HG02759 (cell line): Measurements from ENCODE around the gene CCDC86.

Experiments
- ATAC-seq: cut with Tn5 transposase; IDR thresholded peaks from one replicate; pipeline ENCODE4 v1.9.1; 2021; ENCODE audit warnings: mild to moderate bottlenecking, moderate library complexity; ENCODE audit not compliant: unreplicated experiment

The CCDC86 gene

DNA sequence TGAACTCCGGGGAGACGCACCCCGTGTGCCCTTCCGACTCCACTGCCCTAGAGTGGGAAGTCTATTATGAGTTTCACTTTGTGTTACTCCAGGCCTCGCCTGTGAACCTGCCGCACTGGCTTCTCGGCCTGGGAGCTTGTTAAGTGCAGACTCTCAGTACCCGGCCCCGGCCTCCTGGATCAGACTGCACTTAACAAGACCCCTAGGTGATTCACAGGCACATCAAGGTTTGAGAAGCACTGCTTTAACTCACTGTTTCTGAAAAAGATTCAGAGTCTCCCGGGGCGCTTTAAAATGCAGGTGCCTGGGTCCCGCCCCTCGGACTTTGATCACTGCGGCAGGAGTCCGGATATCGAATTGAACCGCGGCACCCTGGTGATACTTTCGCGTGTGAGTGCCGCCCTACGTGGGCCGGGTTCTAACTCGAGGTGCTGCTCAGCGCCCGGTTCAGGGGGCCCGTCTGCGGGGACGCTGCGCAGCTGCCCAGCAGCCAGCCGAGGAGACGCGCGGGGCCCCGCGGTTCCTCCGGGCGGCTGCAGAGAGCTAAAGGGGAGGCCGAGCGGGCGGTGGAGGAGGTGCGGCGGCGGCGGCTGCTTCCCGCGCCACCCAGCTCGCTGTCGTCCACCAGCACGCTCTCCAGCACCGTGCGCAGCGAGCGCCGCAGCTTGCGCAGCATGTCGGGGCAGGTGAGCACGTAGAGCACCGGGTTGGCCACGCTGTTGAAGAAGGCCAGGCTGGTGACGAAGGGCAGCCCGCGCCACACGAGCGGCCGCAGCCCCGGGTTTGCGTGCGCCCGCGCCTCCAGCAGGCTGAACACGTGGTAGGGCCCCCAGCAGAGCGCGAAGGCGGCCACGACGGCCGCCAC is 10.4 kb downstream of the CCDC86 start:
- ATAC-seq, result no peak

DNA sequence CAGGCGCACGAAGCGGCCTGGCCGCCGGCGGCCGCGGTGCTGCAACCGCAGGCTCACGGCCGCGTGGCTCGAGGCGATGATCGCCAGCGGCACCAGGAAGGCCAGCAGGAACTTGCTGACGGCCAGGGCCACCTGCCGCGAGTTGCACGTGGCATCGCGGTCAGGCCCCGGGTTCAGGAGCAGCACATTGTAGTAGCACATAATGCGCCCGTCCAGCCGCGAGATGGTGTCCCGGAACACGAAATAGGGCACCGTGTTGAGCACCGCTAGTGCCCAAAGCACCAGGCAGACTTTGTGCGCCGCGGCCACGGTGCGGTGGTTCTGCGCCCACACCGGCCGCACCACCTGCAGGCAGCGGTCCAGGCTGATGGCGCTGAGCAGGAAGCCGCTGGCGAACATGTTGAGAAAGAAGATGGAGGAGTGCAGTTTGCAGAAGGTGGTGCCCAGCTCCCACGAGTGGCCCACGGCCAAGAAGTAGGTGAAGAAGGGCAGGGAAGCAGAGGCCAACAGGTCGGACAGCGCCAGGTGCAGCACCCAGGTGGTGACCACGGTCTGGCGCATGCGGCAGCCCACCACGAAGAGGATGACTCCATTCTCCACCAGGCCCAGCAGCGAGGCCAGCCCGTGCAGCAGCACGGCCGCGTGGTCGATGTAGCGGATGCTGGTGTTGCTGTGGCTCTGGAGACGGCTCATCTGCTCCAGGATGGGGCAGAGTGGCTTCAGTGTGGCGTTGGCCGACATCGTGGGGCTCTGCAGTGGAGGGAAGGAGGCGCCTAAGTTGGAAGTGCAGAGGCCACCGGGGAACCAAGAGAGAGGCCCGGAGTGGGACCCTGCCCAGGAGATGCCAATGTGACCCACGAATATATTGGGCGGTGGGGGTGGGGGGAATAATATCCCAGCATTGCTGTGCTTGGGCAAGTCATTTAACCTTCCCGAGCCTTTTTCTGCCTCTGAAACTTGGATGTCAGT is 11.4 kb downstream of the CCDC86 start:
- no peak for ATAC-seq

DNA sequence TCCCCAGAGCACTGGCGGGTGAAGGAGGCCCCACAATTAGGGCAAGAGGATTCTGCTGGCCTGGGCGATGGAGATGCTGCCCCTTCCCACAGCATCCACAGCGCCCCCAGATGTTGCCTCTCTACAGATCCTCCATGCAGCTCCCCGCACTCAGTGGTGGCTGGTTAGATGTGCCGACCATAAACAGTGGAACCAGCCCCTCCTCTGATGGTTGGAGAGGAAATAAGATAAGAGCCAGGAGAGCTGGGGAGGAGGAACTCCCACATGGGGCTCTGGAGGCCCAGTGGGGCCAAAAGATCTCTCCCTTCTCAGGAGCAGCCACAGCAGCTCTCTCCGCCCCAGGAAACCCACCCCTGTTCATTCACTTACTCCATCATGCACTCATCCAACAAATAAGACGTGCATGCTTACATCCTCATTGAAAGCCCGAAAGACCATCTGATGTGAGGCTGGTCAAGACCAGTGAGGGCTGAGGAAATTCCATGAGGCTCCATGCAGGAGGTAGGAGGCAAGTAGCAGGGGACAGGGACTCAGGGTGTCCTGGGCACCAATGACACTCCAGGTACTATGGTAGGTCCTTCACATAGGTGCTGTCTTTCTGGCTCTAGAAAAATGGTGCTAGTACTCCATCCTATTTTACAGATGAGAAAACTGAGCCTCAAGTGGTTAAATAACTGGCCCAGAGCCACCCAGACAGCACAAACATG is 12.4 kb downstream of the CCDC86 start:
- ATAC-seq, result no peak

DNA sequence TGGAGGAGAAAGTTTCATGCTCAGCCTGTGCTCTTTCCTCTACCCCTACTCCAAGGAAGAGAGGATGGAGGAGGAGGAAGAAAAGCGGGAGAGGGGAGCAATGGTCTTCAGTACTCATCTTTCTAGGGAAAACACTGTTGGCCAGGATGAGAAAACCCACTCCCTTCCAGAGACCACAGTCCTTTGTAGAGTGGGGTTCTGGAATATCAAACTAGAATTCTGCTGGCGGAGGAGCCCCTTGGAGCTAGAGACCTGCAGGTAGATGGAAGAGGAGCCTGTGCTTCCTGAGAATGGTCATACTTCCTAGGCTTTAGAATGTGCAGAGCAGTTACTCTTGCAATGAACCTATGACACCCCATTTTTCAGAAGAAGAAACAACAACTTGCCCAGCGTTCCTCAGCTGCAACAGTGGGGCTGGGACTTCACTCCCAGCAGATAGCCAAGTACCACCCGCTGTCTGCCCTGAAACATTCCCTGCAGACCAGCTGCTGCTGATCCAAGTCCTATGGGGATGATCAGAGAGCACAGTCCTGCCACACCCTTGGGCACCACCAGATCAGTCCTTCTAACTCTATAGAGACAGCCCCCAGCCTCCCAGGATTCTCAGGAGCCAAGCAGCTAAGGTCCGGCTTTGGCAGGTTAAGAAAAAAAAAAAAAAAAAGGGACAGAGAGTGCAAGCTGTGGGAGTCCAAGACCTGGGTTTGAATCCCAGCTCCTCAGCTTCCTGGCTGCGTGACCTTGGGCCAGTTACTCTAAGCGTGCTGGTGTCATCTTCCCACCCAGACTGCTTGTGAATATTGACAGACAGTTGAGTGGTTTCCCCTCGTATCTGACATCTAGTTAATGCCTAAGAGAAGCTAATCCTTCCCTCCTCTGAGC is 13.2 kb downstream of the CCDC86 start:
- no peak for ATAC-seq

DNA sequence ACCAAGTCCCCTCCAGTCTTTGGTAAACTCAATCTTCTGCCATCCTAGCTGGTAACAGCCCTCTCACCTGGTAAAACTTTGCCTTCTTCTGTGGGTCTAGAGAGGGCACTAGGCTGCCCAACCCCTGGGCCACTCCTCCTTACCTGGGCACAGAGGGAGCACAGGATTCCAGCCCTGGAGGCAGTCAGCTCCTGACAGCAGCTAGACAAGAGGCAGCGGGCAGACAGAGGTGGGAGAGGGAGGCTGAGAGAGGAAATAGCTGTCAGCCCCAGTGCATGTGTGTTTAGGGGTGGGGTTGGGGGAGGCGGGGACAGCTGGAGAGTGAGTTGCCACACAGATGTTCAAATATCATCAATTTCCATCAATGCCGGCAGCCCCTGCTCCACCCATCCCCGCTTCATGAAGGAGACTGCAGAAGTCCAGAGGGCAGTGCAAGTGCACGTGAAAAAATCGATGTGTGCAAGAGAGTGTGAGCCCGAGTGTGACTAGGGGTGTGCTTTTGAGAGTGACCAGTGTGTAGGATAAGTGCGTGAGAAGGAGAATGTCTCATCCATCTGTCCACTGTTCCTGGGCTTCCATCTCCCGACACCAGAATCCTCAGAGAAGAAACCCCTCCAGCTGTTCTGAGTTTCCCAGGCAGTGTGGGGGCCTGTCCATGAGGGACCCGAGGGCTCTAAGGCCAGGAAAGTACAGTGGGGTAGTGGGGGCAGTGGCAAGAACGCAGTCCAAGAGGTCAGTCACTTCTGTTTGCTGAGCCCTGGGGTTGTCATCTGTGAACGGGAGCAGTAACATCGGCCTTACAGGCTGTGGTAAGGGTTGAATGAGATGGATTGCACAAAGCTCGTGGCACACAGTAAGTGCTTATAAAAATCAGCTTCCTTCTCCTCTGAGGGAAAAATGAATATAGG is 14.1 kb downstream of the CCDC86 start, which contains the start of gene PTGDR2:
PTGDR2 (minus strand) TSS at position 225 of the 908 bp plus-strand sequence. CDS start 2,228 bp downstream, outside the sequence.
- ATAC-seq, result no peak

DNA sequence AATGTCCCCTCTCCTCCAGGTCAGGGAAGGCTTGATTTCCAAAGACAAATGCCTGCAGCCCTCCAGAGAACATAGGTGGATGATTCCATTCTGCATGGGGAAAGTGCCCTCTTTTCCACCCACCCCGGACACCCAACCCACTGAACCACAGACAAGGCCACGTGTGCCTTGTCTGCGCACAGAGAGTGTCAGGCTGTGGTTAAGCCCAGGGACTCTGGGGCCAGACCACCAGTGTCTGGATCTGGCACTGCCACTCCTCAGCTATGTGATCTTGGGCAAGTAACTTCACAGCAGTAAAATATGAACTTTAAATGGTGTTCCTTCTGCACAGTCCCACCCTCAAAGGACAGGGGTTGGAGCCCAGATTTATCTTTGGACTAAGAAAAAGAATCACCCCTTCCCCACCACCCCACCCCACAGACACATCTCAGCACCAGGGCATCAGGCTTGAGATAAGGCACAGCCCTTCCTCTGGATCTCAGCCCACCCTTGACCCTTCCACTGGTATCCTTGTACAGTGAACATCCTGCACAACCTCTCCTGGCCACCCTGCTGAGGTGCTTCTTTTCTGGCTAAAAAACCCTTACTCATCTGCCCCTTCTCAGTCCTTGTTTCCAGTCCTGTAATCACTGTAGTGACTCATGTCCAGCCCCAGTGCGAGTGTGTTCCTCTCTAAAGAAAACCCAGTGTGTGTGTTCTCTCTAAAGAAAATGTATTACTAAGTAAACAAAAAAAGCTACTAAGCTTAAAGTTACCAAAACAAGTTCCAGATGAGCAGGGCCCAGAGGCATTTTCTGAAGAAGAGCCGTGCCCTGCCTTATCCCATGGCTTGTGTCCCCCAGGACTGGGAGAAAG is 15.7 kb downstream of the CCDC86 start:
- no peak for ATAC-seq

DNA sequence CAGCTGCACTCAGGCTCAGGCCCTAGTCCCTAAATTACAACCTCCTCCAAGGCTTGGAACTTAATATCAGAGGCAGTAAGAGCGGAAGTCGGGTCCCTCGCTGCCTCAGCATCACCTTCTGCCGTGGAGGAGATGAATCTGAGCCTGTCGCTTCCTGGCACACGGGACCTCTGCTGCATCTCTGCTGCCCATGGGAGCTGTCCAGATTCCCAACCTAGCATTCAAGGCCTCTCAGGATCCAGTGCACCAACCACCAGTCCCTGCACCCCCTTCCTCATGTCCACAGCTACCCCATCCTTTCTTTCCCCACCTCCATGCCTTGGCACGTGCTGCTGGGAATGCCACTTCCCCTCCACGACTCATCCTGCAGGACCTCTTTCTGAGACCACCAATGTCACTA is 16.3 kb downstream of the CCDC86 start:
- no peak for ATAC-seq

DNA sequence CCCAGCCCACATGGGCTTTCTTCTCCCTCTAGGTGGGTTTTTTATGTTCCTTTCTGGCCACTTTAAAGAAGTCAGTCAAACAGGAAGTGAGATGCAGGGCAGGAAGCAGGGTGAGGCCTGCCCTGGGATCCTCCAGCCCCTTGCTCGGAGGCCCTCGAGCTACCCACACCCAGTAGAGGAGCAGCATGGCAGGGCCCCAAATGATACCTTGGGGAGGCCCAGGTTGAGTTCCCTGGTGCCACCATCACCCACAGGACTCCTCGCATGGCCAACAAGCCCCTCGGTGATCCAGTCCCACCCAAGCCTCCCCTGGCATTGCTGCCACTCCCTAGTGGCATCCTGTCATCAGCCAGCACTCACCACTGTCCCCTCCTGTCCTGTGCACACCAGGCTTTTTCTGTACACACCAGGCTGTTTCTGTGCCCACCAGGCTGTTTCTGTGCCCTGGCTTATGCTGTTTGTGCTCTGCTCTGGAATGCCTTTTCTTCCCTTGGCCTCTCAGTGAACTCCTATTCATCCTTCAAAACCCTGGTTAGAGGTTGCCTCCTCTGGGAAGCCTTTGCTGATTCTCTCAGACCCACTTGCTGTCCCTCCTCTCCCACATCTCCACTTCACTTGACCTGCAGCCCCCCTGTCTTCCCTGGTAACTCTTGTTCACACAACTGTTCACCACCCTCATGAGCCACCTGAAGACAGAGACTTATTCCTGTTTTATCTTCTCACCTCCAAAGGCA is 17.0 kb downstream of the CCDC86 start:
- no peak for ATAC-seq

DNA sequence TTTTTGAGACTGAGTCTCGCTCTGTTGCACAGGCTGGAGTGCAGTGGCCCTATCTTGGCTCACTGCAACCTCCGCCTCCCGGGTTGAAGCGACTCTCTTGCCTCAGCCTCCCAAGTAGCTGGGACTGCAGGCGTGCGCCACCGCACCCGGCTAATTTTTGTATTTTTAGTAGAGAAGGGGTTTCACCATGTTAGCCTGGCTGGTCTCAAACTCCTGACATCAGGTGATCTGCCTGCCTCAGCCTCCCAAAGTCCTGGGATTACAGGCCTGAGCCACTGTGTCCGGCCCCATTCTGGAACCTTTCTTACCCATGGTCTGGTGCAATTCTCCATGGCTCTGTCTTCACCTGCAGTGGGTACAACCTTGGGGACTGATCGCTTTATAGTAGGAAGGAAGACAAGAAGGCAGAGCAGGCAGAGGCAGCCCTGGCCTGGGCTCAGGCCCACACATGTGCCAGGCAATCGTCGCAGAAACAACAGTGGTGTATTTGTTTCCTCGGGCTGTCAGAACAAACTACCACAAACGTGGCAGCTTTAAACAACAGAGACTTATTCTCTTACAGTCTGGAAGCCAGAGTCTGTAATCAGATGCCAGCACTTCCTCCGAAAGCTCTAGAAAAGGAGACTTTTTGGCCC is 17.8 kb downstream of the CCDC86 start:
- ATAC-seq, result no peak

DNA sequence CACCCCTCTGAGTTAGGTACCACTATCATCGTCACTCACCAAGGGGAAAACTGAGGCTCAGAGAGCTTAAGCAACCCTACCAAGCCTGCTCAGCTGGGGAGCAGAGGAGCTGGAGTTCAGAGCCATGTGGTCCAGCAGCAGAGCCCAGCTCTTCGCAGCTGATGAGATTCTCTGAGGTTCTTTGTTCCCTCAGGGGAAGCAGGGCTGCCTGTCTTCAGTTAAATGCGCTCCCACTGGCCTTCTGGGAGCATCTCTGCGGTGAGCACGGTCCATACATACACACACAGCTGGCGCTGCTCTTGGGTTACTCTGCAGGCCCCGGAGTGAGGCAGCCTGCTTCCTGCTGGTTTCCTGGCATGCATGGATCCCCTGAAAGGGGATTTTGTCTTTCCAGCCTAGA is 19.0 kb downstream of the CCDC86 start:
- no peak for ATAC-seq

DNA sequence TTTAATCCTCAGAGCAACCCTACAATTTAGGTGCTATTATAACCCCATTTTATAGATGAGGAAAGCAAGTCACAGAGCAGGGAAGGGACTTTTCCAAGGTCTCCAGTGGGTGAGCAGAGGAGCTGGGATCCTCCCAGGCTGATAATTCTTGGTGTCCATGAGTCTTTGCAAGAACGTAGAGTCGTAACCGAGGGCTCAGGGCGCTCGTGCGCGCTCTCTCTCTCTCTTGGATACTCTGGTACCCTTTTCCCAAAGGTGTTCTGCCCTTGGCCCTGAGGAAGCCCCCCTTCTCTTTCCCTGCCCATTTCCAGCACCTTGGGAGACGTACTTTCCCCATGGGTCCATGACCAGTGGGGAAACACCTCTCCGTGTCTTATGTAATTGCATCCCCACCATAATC is 20.3 kb downstream of the CCDC86 start:
- ATAC-seq, result no peak

DNA sequence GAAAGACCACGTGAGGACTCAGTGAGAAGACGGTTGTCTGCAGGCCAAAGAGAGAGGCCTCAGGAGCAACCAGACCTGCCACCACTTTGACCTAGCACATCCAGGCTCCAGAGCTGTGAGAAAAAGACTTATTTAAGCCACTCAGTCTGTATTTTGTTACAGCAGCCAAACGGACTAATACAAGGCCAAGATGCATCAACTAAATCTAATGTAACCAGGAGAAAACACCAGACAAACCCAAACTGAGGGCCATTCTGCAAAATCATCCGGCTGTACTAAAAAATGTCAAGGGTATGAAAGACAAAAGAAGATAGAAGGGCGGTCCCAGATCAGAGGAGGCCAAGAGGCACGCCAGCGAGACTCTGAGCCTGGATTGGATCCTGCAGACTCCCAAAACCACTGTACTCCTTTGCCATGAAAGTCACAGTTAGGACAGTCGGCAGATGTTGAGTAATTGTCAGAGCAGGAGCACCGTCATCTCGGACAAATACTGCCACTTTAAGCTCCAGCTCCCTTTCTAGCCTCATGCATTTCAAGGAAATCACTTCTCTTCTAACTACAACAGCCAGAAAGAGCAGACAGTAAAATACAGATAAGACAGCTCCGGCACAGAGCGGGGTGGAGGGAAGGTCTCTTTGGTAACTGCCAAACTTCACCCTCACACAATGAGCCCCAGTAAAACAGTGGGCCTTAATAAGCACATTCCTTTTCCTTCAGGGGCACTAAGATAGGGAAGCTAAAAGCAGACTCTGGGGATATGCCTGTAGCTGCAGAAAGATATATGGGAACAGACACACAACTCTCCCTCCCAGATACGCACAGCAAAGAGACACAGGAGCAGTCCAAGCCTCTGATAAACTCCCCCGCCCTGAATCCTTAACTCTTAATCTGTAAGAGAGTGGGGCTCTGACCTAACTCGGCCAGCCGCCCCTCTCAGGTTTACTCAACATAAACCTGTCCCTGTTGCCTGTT is 21.9 kb downstream of the CCDC86 start:
- ATAC-seq, result no peak

DNA sequence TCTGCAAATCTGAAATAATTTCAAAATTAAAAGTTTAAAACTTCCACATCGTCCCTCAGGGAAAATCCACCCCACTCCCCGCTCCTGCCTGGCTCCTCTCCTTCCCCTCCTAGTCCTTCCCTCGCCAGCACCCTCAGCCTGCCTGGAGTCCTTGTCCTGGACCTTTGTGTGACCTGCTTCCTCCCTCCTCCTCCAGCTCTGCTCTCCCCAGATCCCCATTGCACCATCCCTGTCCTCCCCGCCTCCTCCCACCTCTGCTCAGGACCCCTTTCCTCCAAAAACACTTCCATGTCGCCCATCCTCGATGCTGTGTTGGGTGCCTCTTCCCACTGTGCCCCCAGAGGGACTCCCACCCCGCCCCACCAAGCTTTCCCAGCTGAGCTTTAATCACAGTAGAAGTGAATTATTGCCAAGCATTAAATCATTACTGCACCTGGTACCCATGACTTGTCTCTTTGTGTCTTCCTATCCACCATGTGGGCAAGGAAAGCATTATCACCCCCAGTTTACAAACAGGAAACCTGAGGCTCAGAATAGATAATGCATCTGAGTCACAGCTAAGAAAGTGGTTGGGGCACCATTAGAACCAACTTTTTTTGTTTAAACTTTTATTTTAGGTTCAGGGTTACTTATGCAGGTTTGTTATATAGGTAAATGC is 23.1 kb downstream of the CCDC86 start:
- no peak for ATAC-seq

DNA sequence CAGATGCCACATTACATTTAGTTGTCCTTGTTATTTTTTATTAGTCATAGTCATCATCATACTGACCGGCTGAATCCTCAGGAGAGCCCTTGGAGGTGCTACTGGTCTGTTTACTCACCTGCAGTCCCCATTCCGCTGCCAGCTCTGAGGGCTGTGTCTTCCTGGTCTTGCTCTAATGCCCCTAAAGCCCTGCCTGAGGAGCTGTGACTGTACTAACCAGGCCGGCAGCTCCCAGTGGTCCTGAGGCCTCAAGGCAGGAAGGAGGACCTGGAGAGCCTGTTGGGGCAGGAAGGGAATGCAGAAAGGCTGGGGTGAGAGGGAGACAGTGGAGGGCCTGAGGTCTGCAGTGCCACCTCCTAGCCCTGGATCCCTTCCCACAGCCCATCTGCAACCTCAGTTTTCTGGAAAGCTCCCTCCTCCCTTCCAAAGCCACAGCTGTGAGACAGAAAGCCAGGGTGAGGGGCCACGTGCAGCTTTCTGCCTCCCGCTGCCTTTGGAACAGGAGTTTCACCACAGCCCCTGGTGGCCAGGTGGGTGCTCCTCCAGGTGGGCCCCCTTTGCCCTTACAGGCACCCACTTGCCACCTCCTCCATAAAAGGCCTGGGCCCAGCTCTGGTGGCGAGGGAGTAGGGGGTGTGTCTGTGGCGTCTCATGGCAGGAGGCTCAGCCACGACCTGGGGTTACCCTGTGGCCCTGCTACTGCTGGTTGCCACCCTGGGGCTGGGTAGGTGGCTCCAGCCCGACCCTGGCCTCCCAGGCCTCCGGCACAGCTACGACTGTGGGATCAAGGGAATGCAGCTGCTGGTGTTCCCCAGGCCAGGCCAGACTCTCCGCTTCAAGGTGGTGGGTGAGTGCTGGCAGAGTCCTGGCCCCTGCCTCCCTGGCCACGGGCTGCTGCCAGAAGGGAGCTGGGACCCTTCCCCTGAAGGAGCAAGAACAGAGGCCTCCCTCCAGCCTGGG is 25.3 kb downstream of the CCDC86 start, which contains the start of gene ZP1:
ZP1 (plus strand) TSS at position 632 of the 960 bp plus-strand sequence; CDS start at position 652, 20 bp downstream.
- ATAC-seq, result no peak
